Astrocyte (in vitro differentiated cells and primary cell): ENCODE data around the gene SEMA3F. TPM values are rescaled to one million over a fixed set of nuclear protein-coding genes. Genes with fewer than 3 reads are reported as not detected.

ENCODE experiments used
- DNase-seq: peaks from one replicate; pipeline ENCODE4 v3.0.0-alpha.2; 2010; ENCODE audit warnings: low read depth
- FAIRE-seq: peaks from 2 replicates; lab custom pipeline; 2011; peaks lifted over from hg19 to GRCh38; lab: Jason Lieb, UNC
- H2AFZ ChIP-seq: 2 replicates; pipeline ENCODE4 v1.6.0; 2012; ENCODE audit warnings: low read depth, low read length, inconsistent platforms
- H3K27ac ChIP-seq: 2 replicates; pipeline ENCODE4 v1.5.1; 2011; ENCODE audit warnings: low read depth, low read length, inconsistent platforms
- H3K27me3 ChIP-seq: 2 replicates; pipeline ENCODE4 v1.6.0; 2011; ENCODE audit warnings: low read length, inconsistent platforms; ENCODE audit not compliant: insufficient read depth
- H3K36me3 ChIP-seq: 2 replicates; pipeline ENCODE4 v1.5.1; 2011; ENCODE audit warnings: low read length, inconsistent platforms; ENCODE audit not compliant: insufficient read depth
- H3K4me1 ChIP-seq: 2 replicates; pipeline ENCODE4 v1.5.1; 2011; ENCODE audit warnings: low read length, inconsistent platforms; ENCODE audit not compliant: insufficient read depth
- H3K4me2 ChIP-seq: 2 replicates; pipeline ENCODE4 v1.6.0; 2012; ENCODE audit warnings: low read length, inconsistent platforms
- H3K4me3 ChIP-seq: 2 replicates; pipeline ENCODE4 v1.5.1; 2011; ENCODE audit warnings: low read depth, mild to moderate bottlenecking, low read length, inconsistent platforms; ENCODE audit not compliant: insufficient read depth
- H3K79me2 ChIP-seq: 2 replicates; pipeline ENCODE4 v1.6.0; 2012; ENCODE audit warnings: mild to moderate bottlenecking, low read length, inconsistent platforms; ENCODE audit not compliant: insufficient read depth
- H3K9ac ChIP-seq: 2 replicates; pipeline ENCODE4 v1.6.0; 2012; ENCODE audit warnings: mild to moderate bottlenecking, low read length, inconsistent platforms
- H3K9me3 ChIP-seq: 2 replicates; pipeline ENCODE4 v1.5.1; 2012; ENCODE audit warnings: low read depth, mild to moderate bottlenecking, low read length, inconsistent platforms; ENCODE audit not compliant: insufficient read depth
- H4K20me1 ChIP-seq: 2 replicates; pipeline ENCODE4 v1.6.0; 2012; ENCODE audit warnings: low read length, inconsistent platforms; ENCODE audit not compliant: insufficient read depth
- H3K27ac Mint-ChIP-seq: one replicate; pipeline ENCODE4 v1.8.0; 2021; ENCODE audit warnings: mild to moderate bottlenecking, mixed read lengths; ENCODE audit not compliant: unreplicated experiment
- H3K27me3 Mint-ChIP-seq: one replicate; pipeline ENCODE4 v1.8.0; 2021; ENCODE audit warnings: low read depth, mixed read lengths; ENCODE audit not compliant: unreplicated experiment
- H3K36me3 Mint-ChIP-seq: one replicate; pipeline ENCODE4 v1.8.0; 2021; ENCODE audit warnings: low read depth, mixed read lengths; ENCODE audit not compliant: unreplicated experiment
- H3K4me1 Mint-ChIP-seq: one replicate; pipeline ENCODE4 v1.8.0; 2021; ENCODE audit warnings: low read depth, mixed read lengths; ENCODE audit not compliant: unreplicated experiment
- H3K4me3 Mint-ChIP-seq: one replicate; pipeline ENCODE4 v1.8.0; 2021; ENCODE audit warnings: mild to moderate bottlenecking, moderate library complexity, mixed read lengths; ENCODE audit not compliant: unreplicated experiment
- H3K9me3 Mint-ChIP-seq: one replicate; pipeline ENCODE4 v1.8.0; 2021; ENCODE audit warnings: mild to moderate bottlenecking, mixed read lengths; ENCODE audit not compliant: unreplicated experiment
- EZH2 ChIP-seq: IDR thresholded peaks from 2 replicates; pipeline ENCODE4 v1.6.1; 2012; ENCODE audit warnings: mild to moderate bottlenecking, low read length, inconsistent platforms; ENCODE audit not compliant: insufficient read depth
- total RNA-seq: library from RNA; stranded (reverse); gene quantifications from 2 replicates; pipeline ENCODE4 v1.2.1, GENCODE V29; 2021
- TF ChIP-seq, protein P1 (sequence below): IDR thresholded peaks from 2 replicates; pipeline ENCODE4 v1.5.1; 2011; ENCODE audit warnings: low read depth, mild to moderate bottlenecking, inconsistent platforms, low read length, moderate library complexity; ENCODE audit not compliant: insufficient read depth

The SEMA3F gene
- total RNA-seq, 1 donor from 2014 or later: 6.6 TPM

DNA sequence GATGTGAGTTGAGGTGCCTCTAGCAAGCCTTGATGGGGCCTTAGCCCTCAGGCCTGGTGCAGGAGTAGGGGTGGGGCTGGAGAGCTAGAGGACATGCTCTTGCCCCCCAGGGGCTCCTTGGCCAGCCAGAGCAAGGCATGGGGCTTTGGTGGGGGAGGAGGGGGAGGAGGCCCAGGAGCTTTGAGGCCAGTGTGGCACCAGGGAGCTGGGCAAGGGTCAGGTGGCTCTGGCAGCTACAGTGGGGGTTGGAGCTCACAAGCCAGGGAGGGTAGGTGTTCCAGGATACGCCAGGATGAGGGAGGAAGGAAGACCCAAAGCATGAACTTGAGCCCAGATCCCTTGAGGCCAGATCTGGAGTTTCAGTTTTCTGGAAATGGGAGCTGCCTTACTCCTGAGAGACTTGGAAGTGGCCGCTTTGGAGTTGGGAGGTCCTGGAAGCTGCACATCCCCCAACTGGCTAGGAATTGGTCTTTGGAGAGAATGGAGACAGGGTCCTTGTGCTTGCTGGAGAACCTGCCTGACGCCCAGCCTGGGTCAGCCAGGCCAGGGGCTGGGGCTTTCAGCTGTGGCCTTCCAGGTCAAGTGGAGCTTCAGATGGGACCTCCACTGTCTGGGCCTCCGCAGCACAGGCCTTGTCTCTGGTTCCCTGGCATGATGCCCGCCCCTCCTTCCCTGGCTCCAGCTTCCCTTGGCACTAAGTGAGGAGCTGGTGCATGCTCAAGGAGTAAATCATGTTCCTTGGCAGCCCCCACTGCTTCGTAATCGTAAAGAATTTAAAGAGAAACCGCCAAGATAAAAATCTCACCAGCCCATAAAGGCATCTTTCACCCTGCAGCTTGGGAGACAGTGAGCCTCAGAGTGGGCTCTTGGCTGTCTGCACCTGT, 8.7 kb downstream of the SEMA3F start:
- peaks cover 4% of the 10 kb centered on the region for H4K20me1 ChIP-seq
- H3K36me3 ChIP-seq: no peaks in the 10 kb centered on the region
- H3K4me1 ChIP-seq: peaks cover 56% of the 10 kb centered on the region
- Mint-ChIP-seq H3K4me3 (no peak overlapping the region), H3K9me3 (no peaks in the 10 kb centered on the region), H3K27ac (no peak overlapping the region), H3K36me3 (peaks cover 2% of the 10 kb centered on the region), H3K27me3 (peaks cover 35% of the 10 kb centered on the region), H3K4me1 (peaks cover 8% of the 10 kb centered on the region)
- peak; percentile 55 for FAIRE-seq
- no peak overlapping the region for H3K4me3 ChIP-seq
- H2AFZ ChIP-seq: no peak overlapping the region
- peak; percentile 92 for DNase-seq
- no peaks in the 10 kb centered on the region for H3K27me3 ChIP-seq
- TF ChIP-seq, protein P1, sequence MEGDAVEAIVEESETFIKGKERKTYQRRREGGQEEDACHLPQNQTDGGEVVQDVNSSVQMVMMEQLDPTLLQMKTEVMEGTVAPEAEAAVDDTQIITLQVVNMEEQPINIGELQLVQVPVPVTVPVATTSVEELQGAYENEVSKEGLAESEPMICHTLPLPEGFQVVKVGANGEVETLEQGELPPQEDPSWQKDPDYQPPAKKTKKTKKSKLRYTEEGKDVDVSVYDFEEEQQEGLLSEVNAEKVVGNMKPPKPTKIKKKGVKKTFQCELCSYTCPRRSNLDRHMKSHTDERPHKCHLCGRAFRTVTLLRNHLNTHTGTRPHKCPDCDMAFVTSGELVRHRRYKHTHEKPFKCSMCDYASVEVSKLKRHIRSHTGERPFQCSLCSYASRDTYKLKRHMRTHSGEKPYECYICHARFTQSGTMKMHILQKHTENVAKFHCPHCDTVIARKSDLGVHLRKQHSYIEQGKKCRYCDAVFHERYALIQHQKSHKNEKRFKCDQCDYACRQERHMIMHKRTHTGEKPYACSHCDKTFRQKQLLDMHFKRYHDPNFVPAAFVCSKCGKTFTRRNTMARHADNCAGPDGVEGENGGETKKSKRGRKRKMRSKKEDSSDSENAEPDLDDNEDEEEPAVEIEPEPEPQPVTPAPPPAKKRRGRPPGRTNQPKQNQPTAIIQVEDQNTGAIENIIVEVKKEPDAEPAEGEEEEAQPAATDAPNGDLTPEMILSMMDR: no peak
- no peak for TF ChIP-seq EZH2
- H3K9ac ChIP-seq: no peak overlapping the region
- H3K4me2 ChIP-seq: peak overlapping the region; percentile 70
- no peaks in the 10 kb centered on the region for H3K9me3 ChIP-seq
- H3K27ac ChIP-seq: no peak overlapping the region
- H3K79me2 ChIP-seq: no peaks in the 10 kb centered on the region

DNA sequence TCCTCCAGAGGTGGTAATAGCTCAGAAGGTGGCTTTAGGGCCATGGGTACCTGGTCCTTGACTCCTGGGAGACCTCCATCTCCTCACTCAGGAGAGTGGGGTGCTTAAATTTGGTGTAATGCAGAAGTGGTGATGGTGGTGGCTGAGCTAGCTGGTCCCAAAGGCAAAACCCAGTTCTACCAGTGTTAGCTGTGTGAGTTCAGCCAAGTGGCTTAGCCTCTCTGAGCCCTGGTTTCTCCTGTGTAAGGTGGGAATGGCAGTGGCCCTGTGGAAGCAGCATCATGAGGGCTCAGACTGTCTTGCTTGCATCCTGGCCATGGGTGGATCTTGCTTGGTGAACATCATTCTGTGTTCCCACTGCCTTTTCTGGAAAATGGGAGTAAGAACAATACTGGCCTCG, 9.4 kb downstream of the SEMA3F start:
- peak overlapping the region; percentile 70 for H3K4me2 ChIP-seq

More for the DNA sequence above, 9.4 kb downstream of the SEMA3F start:
- Histone ChIP-seq H3K79me2 (no peaks in the 10 kb centered on the region), H3K27ac (no peak overlapping the region), H3K36me3 (no peaks in the 10 kb centered on the region), H3K27me3 (no peaks in the 10 kb centered on the region), H3K4me1 (peaks cover 56% of the 10 kb centered on the region), H2AFZ (no peak overlapping the region), H3K4me3 (no peak overlapping the region), H3K9ac (no peak overlapping the region), H3K9me3 (no peaks in the 10 kb centered on the region), H4K20me1 (peaks cover 4% of the 10 kb centered on the region)
- H3K4me3 Mint-ChIP-seq: no peak overlapping the region
- H3K27ac Mint-ChIP-seq: no peak overlapping the region
- no peaks in the 10 kb centered on the region for H3K9me3 Mint-ChIP-seq
- peaks cover 2% of the 10 kb centered on the region for H3K36me3 Mint-ChIP-seq
- peaks cover 8% of the 10 kb centered on the region for H3K4me1 Mint-ChIP-seq
- TF ChIP-seq, protein P1: no peak
- no peak for TF ChIP-seq EZH2
- DNase-seq (no peak), FAIRE-seq (no peak)
- peaks cover 33% of the 10 kb centered on the region for H3K27me3 Mint-ChIP-seq
